GM21515 (cell line): ENCODE measurements around the gene CBFA2T2.
A peak's percentile ranks its signal among the peaks of the same experiment; 100 is the strongest.

Source experiments
- ATAC-seq: cut with Tn5 transposase; IDR thresholded peaks from one replicate; pipeline ENCODE4 v1.9.1; 2021; ENCODE audit not compliant: unreplicated experiment

CBFA2T2 gene

DNA sequence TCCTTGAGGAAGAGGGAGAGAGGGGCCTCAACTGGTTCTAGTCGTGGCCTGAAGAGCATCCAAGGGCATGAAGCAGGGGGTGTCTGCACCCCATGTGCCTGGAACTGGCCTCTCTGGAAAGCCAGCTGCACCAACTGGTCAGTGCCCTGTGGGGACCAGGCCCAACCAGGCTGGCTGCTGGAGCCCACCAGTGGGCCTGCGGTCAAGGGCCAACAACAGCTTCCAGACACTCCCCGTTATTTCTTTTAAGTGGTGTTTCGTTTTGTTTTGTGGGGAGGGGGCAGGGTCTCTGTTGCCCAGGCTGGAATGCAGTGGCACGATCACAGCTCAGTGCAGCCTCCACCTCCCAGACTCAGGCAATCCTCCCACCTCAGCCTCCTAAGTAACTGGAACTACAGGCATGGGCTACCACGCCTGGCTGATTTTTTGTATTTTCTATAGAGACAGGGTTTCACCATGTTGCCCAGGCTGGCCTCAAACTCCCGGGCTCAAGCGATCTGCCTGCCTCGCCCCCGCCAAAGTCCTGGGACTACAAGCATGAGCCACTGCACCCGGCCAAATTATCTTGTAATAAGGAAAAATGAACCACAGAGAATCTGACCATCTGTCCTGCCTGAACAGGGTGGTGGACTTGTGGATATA is 160.3 kb downstream of the CBFA2T2 start:
- ATAC-seq: no peak

DNA sequence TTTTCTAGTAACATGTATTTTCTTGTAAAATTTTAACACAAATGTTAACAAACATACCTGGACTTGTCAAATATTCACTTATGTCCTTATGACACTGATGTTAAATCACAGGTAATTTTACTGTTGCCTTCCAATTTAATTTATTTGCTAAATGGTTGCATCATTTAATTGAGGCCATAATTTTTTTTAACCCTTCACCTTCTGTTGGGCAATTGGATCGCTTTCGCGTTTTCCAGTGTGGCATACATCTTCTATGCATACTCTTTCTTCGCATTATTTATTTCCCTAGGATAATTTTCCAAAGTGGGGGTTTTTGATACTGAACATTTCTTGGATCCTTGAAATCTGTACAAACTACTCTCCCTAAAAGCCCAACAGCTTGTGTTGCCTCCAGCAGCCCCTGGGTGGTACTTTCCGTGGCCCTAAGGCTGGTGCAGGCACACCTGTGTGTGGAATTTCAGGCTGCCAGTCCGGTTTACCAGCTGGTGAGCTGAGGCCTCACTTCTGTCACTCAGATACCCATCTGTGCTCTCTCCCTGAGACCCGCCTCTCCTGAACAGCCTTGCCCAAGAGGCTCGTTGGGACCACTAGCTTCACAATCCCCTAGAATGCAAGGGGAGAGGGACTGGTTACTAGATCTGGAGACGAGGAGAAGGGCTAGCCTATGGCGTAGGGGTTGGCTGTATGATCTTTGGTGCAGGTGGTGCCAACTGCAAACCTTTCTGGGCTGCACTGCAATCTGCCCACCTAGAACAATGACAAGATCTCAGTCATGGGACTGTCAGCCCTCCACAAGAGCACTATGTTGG is 161.1 kb downstream of the CBFA2T2 start:
- no peak for ATAC-seq

DNA sequence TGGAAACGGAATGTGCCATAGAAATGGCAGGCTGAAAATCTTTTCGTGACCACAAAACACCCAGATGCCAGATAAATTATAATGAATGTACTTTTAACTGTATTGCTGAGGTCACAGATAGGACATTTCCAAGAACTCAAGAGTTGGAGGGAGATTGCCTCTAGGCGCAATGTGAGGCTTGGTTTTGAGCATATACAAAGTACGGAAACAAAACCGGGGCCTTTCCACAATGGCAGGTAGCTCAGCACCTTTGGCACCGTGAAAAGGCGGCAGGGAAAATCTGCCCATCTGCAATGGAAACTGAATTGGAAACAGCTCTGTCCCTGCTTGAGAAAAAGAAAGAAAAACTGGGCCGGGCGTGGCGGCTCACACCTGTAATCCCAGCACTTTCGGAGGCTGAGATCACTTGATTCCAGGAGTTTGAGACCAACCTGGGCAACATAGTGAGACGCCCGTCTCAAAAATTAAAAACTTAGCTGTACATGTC is 161.7 kb downstream of the CBFA2T2 start:
- no peak for ATAC-seq

DNA sequence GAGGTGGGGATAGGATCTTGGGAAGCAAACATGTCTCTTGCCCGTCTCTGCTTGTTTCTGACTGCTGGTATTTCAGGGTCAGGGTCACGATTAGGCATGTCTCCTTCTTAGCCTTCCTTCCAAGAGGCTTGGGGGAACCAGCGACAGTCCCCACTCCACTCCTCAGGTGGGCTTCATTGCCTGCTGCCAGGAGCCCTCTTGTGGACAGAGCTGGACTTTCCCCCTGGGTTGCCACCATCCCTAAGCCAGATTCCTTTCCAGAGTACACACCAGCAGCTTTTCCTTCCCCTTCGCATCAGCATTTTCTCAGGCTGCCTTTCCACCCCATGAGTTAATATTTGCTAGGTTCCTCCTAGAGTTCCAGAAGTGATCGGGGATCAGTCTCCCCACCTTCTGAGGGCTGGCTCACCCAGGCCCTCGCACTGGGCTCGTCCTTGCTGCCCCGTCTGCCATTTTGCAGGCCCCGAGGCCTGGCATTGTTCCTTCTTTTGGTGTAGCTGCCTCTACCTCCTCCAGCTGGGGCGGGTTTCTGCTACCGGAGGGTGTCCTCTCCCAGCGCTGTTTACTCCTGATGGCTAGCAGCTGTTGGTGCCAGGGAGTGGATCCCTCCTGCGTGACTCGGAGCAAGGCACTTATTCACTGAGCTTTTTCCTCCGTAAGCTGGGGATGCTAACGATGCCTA is 163.5 kb downstream of the CBFA2T2 start:
- ATAC-seq: no peak

DNA sequence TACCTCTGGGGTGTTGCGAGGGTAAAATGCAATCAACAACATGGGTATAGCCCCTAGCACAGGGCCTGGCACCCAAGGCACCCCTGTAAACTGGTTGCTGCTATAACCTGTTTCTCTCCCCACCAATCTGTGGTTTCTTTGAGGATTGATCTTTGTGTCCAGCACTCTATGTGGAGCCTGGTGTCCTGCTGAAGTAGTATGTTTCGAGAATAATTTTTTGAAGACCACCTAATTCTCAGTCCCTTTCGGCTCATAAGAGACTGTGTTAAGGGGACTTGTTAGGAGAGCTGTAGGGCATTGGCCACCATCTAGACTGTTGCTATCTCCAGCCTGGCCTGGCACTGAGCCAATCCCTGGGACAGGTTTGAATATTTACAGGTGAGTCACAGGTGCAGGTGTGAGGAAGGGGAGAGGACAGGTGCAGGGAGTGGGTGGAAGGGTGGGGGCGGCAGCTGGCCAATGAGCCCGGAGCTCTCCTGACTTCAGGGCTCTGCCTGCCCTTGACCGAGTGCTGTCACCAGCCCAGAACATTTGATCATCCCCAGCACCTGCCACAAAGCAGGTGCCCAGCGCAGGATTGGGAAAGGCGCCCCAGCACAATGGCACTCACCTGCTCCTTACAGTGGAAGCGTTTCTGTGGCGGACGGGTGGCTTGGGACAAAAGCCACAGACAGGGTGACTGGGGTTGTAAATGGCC is 164.2 kb downstream of the CBFA2T2 start:
- ATAC-seq: no peak

DNA sequence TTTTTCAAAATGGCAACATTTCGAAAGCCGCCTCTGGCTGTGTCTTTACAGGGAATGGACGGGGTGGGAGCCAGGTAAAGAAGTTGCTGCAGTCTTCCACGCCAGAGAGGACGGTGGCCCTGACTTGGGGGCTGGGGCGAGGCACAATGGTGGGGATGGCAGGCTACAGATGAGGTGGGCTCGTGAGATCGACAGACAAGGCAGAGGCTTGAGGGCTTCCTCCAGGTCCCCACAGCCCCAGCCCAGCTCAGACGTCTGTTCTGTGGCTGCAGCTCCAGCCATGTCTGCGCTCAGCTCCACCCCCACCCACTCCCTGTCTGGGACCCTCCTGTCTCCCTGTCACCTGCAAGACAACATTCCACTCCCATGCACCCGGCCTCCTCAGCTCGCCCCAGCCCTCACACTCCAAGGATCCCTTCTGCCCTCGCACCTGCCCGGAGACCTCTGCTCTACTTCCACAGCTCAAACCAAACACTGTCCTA is 164.8 kb downstream of the CBFA2T2 start:
- ATAC-seq: no peak

DNA sequence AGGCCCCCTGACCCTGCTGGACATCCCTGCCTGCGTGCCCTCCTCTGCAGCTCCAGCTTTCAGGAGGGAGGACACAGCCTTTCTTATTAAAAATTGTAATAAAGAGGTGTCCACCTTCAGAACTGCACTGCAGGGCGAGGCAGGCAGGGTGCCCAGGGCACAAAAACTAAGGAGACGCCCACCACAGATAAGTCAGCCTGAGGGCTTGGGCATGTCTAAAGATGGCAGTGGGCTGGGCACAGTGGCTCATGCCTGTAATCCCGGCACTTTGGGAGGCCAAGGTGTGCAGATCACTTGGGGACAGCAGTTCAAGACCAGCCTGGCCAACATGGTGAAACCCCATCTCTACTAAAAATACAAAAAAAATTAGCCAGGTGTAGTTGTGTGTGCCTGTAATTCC is 165.3 kb downstream of the CBFA2T2 start:
- no peak for ATAC-seq

DNA sequence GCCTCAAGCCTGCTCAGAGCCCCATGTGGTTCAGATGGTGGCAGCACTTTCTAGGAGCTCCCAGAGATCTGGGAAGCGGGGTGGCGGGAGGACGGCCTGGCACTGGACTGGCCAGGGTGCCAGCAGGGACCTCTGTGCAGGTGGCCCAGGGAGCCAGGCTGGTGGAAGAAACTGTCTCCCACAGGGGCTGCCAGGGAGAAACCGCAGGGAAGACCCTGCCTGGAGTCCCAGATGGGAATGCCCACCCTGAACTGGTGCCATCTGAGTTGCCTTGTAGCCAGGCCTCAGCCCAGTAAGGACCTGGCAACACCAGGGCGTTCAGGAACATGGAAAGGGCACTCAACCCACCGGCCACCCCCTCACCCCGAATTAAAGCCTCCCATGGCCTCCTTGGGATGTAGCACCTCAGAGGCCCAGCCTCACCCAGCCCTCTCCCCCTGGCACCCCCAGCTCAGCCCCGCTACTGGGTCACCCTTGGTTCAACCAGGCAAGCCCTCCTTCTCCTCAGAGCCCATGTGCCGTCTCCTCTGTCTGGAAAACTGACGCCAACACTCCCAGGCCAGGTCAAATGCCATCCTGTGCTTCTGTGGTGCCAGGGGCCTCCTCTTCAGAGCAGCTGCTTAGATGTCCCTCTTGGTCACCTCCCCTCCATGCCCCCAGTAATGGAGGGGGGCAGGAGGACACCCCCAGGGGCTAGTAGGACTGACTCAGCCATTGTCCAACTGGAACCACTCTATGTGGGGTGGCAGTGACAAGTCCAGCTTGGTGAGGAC is 166.3 kb downstream of the CBFA2T2 start:
- ATAC-seq: no peak

DNA sequence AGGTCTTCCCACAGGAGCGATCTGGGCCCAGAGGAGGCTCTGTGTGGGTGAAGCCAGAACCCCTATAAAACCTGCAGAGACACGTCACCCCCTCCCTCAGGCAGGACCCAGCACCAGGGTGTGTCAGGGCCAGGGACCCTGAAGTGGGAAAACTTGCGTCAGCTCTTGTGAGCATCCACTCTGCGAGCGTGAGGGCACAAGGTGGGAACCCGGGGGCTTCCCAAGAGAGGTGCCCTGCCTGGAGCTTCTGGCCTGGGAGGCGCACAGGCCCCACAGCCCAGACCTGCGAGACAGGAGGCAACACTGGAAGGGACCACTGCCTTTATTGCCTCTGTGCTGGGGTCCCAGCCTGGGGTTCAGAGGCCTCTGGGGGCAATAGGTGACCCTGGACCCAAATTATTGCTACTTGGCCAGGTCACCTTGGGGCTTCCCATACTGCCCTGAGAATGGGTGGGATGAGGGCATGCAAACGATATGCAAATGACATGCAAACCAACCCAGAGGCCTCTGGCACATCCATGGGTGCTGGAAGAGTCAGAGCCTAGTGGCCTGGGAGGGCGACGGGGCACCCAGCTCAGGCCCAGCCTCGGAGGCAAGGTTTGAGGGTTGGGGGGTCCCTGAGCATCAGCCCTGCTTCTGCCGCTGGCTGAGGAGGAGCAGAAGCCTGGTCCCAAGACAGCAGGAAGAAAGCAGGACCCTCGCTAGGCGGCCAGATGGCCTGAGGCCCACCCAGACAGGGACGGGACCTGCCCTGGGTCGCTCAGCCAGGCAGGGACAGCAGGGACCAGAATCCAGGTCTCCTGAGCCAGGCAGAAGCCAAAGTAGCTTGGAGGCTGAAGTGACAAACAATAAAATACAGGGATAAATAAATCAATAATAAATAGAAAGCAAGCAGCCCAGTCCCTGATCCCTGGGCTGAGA is 167.1 kb downstream of the CBFA2T2 start:
- ATAC-seq: no peak

DNA sequence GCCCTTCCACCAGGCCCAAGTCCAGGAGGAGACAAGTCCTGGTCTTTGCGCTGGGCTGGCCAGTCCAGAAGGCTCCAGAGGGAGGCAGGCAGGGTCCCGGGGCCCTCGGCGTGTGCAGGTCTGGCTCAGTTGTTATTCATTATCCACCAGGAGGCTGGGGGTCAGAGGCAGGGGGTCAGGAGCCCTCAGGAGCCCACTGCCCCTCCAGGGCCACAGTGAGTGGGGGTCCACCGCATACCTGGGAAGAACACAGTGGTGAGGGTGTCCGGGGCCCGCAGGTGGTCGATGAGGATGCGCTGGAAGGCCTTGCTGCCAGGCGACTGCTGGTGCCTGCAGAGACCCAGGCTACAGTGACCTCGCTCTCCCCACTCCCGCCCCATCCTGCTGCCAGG is 167.8 kb downstream of the CBFA2T2 start:
- ATAC-seq: no peak

DNA sequence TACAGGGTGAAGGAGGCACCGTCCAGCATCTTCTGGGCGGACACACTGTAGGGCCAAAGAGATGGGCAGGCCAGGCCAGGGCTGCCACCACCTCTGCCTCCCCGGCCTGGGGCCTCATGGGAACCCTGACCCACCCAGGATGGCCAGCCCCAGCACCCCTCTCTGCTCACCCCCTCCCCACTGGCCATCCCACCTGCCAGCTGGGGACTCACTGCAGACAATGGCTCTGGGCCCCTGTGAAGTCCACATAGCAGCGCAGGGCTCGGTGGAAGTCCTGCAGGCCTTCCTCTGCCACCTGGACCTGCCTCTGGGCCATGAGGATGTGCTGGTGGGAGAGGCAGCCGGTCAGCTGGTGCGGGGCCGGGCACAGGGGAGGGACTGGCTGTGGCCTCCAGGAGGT is 168.6 kb downstream of the CBFA2T2 start:
- no peak for ATAC-seq

DNA sequence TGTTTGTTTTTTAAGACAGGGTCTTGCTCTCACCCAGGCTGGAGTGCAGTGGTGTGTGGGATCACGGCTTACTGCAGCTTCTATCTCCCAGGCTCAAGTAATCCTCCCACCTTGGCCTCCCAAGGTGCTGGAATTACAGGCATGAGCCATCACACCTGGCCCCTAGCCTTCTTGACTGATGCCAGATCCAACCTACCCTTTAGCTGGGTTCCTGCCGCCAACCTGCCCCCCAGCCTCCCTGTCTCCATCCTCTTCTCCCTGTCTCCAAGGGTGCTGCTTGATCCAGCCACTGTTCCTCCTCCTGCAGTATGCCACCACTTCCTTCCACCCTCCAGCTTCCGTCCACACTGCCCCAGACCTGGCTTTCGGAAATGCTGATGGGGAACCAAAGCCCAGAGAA is 169.0 kb downstream of the CBFA2T2 start:
- ATAC-seq: no peak

DNA sequence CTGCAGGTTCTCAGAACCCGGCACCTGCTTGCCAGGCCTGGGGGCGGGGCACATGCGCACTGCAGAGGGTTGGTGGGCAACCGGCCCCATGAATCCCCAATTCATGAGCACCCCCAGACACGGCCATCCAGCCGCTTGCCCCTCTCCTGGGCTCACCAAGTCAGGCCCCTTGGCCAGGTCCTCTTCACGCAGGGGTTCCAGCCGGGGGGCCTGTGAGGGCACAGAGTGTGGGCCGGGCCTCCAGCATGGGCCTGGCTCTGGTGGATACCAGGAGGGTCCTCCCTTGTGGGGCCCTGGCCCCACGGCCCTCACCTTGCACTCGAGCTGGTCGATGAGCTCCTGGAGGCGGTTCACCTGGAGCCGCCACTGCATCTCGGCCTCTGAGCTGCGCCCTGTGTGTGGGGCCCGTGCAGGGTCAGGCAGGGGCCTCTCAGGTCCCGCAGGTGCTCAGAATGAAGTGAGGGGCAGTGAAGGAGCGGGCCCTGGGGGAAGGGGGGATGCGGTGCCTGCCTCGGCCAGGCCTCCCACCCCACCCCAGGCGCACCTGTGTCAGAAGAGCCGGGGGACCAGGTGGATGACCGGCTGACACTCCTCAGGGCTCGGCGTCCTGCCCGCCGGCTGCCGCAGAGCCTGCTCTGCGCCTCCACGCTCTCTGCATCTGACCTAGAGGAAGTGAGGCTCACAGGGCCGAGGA is 169.6 kb downstream of the CBFA2T2 start:
- ATAC-seq: no peak

DNA sequence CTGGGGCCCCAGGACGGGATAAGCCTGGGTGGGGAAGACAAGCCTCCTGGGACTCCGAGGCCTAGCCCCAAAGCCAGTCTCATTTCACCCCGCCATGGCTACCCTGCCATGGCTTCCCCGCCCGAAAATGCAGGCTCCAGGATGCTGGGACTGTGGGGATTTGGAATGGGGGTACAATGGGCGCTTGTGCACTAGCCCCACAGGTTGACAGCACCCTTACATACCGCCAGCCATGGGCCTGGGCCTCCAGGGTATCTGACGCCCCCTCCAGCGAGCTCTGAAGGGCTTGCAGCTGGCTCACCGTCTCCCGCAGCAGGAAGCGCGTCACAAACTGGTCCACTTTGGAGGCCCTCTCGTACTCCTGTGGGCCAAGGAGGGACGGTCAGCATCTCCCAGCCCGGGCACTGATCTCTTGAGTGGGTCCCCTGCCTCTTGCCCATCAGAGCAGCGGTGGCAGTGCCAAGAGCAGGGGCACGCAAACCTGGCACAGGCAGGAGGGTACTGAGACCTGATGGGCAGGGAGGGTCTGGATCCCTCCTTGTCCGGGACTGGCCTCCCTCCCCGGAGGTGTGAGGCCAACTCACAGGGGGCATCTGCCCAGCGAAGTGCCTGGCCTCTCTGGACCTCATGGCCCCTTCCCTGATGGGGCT is 170.3 kb downstream of the CBFA2T2 start:
- ATAC-seq: no peak

DNA sequence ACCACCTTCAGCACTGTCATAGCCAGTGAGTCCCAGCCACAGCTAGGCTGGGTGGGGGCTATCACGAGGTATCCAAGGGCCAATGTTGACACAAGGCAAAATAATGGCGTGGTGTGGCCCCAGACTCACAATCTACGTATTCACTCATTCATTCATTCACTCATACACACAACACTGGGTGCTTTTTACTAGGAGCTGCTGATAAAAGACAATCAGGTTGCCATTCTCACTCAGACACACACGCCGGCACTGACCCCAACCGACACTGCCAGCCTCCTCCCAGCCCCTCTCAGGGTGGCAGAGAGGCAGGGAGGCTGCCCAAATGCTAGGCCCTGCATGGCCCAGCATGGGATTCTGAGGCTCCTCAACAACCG is 170.8 kb downstream of the CBFA2T2 start:
- ATAC-seq: no peak

DNA sequence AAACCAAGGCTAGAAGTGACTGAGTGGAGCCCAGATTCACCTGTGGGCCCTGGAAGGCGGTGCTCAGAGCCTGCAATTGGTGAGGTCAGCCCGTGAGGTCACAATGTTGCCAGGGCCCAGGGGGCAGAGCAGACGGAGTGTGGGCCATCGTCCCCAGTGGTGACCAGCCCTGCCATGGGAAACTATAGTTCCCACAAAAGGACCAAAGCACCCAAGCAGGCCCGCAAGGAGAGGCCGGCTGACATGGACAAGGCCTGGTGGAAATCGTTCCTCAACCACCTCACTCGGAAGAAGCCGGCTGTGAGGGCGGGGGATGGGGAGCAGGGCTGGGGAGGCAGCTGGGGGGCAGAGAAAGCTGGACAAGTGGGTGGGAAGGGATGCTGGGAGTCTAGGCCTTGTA is 172.3 kb downstream of the CBFA2T2 start, which contains the start of gene C20orf144:
TSS of gene C20orf144 (plus strand) at position 156 of the 400 bp plus-strand sequence. CDS start at position 175, 19 bp downstream.
- ATAC-seq: no peak

DNA sequence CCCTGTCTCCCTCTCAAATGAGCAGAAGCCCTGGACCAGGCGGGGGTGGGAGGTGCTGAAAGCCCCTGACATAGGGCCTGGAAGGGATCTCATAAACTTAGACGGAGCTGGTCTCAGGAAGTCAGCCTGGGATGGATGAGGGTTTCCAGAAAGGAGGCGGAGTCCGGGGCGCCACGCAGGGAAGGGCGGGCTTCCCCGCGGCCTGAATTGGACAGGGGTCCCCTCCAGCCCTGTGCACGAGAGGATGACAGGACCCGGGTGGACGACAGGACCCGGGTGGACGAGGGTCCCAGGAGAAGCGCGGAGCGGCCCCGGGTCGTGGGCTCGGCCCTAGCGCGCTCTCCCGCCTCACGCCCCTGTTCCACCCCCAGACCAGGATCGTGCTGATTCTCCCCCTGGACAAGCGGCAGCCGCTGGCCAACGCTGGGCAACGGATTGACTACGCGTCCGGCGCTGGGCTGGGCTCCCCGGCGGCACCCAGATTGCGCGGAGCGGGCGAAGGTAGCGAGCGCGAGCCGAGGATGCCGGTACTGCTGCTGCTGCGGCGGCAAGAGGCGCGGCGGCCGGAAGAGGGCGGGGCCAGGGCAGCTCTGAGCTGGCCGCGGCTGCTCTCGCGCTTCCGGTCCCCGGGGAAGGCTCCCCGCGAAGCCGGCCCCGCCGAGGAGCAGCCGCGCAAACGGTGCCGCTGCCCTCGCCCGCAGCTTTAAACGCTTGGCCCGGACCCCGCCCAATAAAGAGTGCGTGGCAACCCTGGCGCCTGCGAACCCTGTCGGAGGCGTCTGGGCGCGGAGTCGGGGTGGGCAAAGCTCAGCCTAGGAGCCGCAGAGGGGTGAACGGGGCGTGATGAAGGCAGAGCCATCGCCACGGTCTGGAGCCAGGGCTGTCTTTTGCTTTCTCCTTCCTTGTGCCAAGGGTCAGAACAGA is 173.5 kb downstream of the CBFA2T2 start:
- peak; percentile 46 for ATAC-seq
